PC-3 (cell line): ENCODE measurements around the gene GDPD3. TPM values are rescaled to one million over a fixed set of nuclear protein-coding genes. Genes with fewer than 3 reads are reported as not detected.
"Not testable (repeated sequence)": the region's sequence is repeated elsewhere in the genome, so short reads cannot be mapped to it uniquely, and the experiment has no call there.

ENCODE experiments used
- ATAC-seq: fragments of 200-7000 bp; cut with Tn5 transposase; 2 replicates; pipeline ENCODE4 v1.9.1; 2020; ENCODE audit warnings: mild to moderate bottlenecking, moderate library complexity
- BruUV-seq: library from RNA; stranded (reverse); fragments of 400-500 nt; replicated peaks from 2 replicates; lab custom pipeline; 2021; lab: Mats Ljungman, UMichigan
- CTCF ChIA-PET: fragments of 300-600 bp; sonication (Branson Sonifier 250); formaldehyde crosslinking; loops from one replicate; lab custom pipeline; 2022; ENCODE audit warnings: antibody characterized with exemption; lab: Charles Lee
- POLR2A ChIA-PET: fragments of 300-600 bp; sonication (Branson Sonifier 250); formaldehyde crosslinking; loops from one replicate; lab custom pipeline; 2022; ENCODE audit warnings: antibody characterized with exemption; ENCODE audit not compliant: unreplicated experiment; lab: Charles Lee
- DNase-seq: peaks from one replicate; pipeline ENCODE4 v3.0.0-alpha.2; 2015
- H2AFZ ChIP-seq: fragments of 300-600 bp; sonication (generic); 2 replicates; pipeline ENCODE4 v1.6.0; 2016; ENCODE audit warnings: antibody characterized with exemption, low read length
- H3F3A ChIP-seq: fragments of 300-600 bp; sonication (generic); one replicate; pipeline ENCODE4 v1.6.0; 2017; ENCODE audit warnings: antibody characterized with exemption, low read length, control low read depth, mild to moderate bottlenecking; ENCODE audit not compliant: unreplicated experiment
- H3K27ac ChIP-seq: fragments of 300-600 bp; sonication (generic); 2 replicates; pipeline ENCODE4 v1.5.1; 2016; ENCODE audit warnings: mild to moderate bottlenecking, low read length
- H3K27me3 ChIP-seq: fragments of 300-600 bp; sonication (generic); 2 replicates; pipeline ENCODE4 v1.6.1; 2016; ENCODE audit warnings: low read length, mixed read lengths
- H3K36me3 ChIP-seq: fragments of 300-600 bp; sonication (generic); 2 replicates; pipeline ENCODE4 v1.6.1; 2016; ENCODE audit warnings: low read depth, mixed run types, low read length, mixed read lengths
- H3K4me1 ChIP-seq: fragments of 300-600 bp; sonication (generic); 2 replicates; pipeline ENCODE4 v1.5.1; 2016; ENCODE audit warnings: low read length; ENCODE audit not compliant: insufficient read depth
- H3K4me2 ChIP-seq: fragments of 300-600 bp; sonication (generic); 2 replicates; pipeline ENCODE4 v1.6.0; 2016; ENCODE audit warnings: low read length
- H3K4me3 ChIP-seq: fragments of 300-600 bp; sonication (generic); 2 replicates; pipeline ENCODE4 v1.5.1; 2016; ENCODE audit warnings: mild to moderate bottlenecking, low read length, mixed read lengths
- H3K79me2 ChIP-seq: fragments of 300-600 bp; sonication (generic); 2 replicates; pipeline ENCODE4 v1.6.1; 2017; ENCODE audit warnings: low read length, mixed read lengths
- H3K9ac ChIP-seq: fragments of 300-600 bp; sonication (generic); 2 replicates; pipeline ENCODE4 v1.6.0; 2016; ENCODE audit warnings: mild to moderate bottlenecking, low read length
- H3K9me2 ChIP-seq: fragments of 300-600 bp; sonication (generic); replicated peaks from 2 replicates; pipeline ENCODE4 v1.6.1; 2016; ENCODE audit warnings: mixed run types, low read length, mixed read lengths
- H3K9me3 ChIP-seq: fragments of 300-600 bp; sonication (generic); 2 replicates; pipeline ENCODE4 v1.6.1; 2016; ENCODE audit warnings: low read length, mixed read lengths
- H4K20me1 ChIP-seq: fragments of 300-600 bp; sonication (generic); 2 replicates; pipeline ENCODE4 v1.6.1; 2016; ENCODE audit warnings: low read length, mixed read lengths
- EZH2 ChIP-seq: fragments of 300-600 bp; sonication (generic); IDR thresholded peaks from one replicate; pipeline ENCODE4 v1.6.1; 2017; ENCODE audit warnings: antibody characterized with exemption, mild to moderate bottlenecking, low read length; ENCODE audit not compliant: unreplicated experiment
- EZH2phosphoT487 ChIP-seq: fragments of 300-600 bp; sonication (generic); IDR thresholded peaks from 2 replicates; pipeline ENCODE4 v1.6.1; 2018; ENCODE audit warnings: mild to moderate bottlenecking, antibody characterized with exemption, low read length, borderline replicate concordance
- intact Hi-C: fragments of 100-400 bp; cut with micrococcal nuclease; formaldehyde crosslinking; loops from 2 replicates; pipeline ENCODE4 v1.9.0; 2023
- total RNA-seq: library from RNA; depleted of rRNA; stranded (reverse); fragments of >200 nt; gene quantifications from 2 replicates; pipeline ENCODE4 v1.2.3, GENCODE V29; 2014
- TF ChIP-seq, protein P1 (sequence below): fragments of 300-600 bp; sonication (generic); conservative IDR thresholded peaks from 2 replicates; pipeline ENCODE4 v1.5.1; 2017; ENCODE audit warnings: antibody characterized with exemption, low read depth, mild to moderate bottlenecking, low read length

Gene GDPD3
- total RNA-seq, 1 experiment from 2014 or later, result 3.4 TPM

DNA sequence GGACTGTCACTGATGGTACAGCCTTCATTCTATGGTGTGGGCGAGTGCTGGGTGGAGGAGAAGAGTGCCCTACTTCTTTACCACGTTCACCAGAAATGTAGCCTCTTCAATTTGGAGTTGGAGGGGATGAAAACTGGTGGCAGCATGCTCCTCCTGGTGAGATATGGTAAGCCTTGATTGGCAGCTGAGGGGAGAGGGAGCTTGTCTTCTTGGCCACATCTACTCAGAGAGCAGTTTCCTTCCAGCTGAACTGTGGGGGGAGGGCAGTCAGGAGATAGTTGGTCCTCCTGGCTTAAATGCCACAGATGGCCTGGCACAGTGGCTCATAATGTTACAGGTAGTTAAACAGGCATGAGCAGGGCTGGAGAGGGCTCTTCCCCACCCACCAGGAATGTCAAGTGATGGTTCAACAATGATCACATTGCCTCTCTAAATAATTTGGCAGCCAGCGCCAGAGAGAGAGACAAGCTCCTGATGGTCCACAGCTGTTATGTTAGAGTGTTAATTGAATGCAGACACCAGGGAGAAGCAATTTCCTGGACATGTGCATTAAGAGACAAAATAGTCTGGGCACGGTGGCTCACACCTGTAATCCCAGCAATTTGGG is 18.6 kb upstream of the GDPD3 start:
- no peak for ATAC-seq
- H3K79me2 ChIP-seq, result no peaks in the 10 kb centered on the region
- no peak overlapping the region for H3K9ac ChIP-seq
- no TSS peak for BruUV-seq
- ChIA-PET CTCF (no interaction called here), POLR2A (no interaction called here)
- no peak overlapping the region for H3K27ac ChIP-seq
- H3K9me3 ChIP-seq, result no peaks in the 10 kb centered on the region
- TF ChIP-seq EZH2, result no peak
- no peak for TF ChIP-seq EZH2phosphoT487
- TF ChIP-seq, protein P1, sequence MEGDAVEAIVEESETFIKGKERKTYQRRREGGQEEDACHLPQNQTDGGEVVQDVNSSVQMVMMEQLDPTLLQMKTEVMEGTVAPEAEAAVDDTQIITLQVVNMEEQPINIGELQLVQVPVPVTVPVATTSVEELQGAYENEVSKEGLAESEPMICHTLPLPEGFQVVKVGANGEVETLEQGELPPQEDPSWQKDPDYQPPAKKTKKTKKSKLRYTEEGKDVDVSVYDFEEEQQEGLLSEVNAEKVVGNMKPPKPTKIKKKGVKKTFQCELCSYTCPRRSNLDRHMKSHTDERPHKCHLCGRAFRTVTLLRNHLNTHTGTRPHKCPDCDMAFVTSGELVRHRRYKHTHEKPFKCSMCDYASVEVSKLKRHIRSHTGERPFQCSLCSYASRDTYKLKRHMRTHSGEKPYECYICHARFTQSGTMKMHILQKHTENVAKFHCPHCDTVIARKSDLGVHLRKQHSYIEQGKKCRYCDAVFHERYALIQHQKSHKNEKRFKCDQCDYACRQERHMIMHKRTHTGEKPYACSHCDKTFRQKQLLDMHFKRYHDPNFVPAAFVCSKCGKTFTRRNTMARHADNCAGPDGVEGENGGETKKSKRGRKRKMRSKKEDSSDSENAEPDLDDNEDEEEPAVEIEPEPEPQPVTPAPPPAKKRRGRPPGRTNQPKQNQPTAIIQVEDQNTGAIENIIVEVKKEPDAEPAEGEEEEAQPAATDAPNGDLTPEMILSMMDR, result no peak
- H3K4me1 ChIP-seq, result no peaks in the 10 kb centered on the region
- no peaks in the 10 kb centered on the region for H3K27me3 ChIP-seq
- no peaks in the 10 kb centered on the region for H4K20me1 ChIP-seq
- intact Hi-C loops, result no loop called here
- no peaks in the 10 kb centered on the region for H3K36me3 ChIP-seq
- no peak for DNase-seq
- no peak overlapping the region for H2AFZ ChIP-seq
- no peak overlapping the region for H3K4me3 ChIP-seq
- no peak overlapping the region for H3K4me2 ChIP-seq
- H3K9me2 ChIP-seq, result no peaks in the 10 kb centered on the region
- no peaks in the 10 kb centered on the region for H3F3A ChIP-seq

DNA sequence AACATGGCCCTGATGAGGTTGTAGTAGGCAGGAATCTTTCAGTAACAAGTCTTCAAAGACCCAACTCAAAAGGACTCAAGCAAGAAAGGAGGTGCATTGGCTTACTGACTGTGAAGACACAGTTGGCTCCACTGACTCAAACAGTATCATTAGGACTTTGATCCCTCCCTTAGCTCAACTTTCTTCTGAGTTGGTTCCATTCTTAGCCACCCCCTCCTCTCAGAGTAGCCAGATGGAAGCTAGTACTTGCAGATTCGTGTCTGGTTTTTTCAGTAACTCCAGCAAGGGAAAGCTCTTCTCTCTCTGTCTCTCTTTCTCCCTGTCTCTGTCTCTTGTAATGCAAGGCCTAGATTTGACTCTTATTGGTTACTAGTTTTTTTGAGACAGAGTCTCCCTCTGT is 14.7 kb upstream of the GDPD3 start:
- ChIA-PET CTCF (no interaction called here), POLR2A (no interaction called here)
- DNase-seq (no peak), ATAC-seq (no peak)
- TF ChIP-seq EZH2phosphoT487, result no peak
- TF ChIP-seq EZH2, result no peak
- TF ChIP-seq, protein P1, result no peak
- Histone ChIP-seq H3K4me1 (peaks cover 10% of the 10 kb centered on the region), H3F3A (no peaks in the 10 kb centered on the region), H3K9me2 (no peaks in the 10 kb centered on the region), H3K79me2 (no peaks in the 10 kb centered on the region), H3K27me3 (no peaks in the 10 kb centered on the region), H2AFZ (no peak overlapping the region), H3K9ac (no peak overlapping the region), H3K9me3 (no peaks in the 10 kb centered on the region), H3K4me3 (no peak overlapping the region), H3K27ac (no peak overlapping the region), H3K36me3 (no peaks in the 10 kb centered on the region), H3K4me2 (no peak overlapping the region), H4K20me1 (no peaks in the 10 kb centered on the region)
- BruUV-seq, result no TSS peak
- intact Hi-C loops, result no loop called here

DNA sequence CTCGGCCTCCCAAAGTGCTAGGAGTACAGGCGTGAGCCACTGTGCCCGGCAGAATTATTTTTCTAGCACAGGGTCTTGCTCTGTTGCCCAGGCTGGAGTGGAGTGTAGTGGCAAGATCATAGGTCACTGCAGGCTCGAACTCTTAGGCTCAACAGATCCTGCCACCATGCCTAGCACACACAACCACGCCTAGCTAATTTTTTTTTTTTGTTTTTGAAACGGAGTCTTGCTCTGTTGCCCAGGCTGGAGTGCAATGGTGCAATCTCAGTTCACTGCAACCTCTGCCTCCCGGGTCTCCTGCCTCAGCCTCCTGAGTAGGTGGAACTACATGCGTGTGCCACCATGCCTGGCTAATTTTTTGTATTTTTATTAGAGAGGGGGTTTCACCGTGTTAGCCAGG is 12.4 kb upstream of the GDPD3 start:
- H3K27me3 ChIP-seq, intact Hi-C loops, H3K9me2 ChIP-seq, H3K27ac ChIP-seq, DNase-seq, H2AFZ ChIP-seq, POLR2A ChIA-PET, H3K4me2 ChIP-seq, H3K4me1 ChIP-seq, H3K79me2 ChIP-seq, H3K4me3 ChIP-seq, H3K36me3 ChIP-seq, H3F3A ChIP-seq, BruUV-seq, H3K9ac ChIP-seq, H3K9me3 ChIP-seq, ATAC-seq, H4K20me1 ChIP-seq: not testable (repeated sequence)
- CTCF ChIA-PET, result interaction anchor here (2.0 kb wide), 1 partner anchor 34 kb away, joined by 13 read pairs; the partner anchor contains the start of gene TBX6
